SK-N-SH (cell line): ENCODE results near the gene GPC5. TPM values are rescaled to one million over a fixed set of nuclear protein-coding genes. Genes with fewer than 3 reads are reported as not detected.

ENCODE experiments used
- CTCF ChIA-PET: fragments of 300-600, 350-600 bp; formaldehyde crosslinking; extraction: SDS; loops from one replicate; lab custom pipeline; 2021; lab: Yijun Ruan, JAX
- POLR2A ChIA-PET: fragments of 350-600 bp; sonication (Branson Sonifier 250); formaldehyde crosslinking; extraction: SDS; loops from one replicate; lab custom pipeline; 2020; ENCODE audit warnings: antibody characterized with exemption, inconsistent platforms; lab: Yijun Ruan, JAX
- DNase-seq: peaks from one replicate; pipeline ENCODE4 v3.0.0; 2012
- H2AFZ ChIP-seq: fragments of 200-600 bp; sonication (generic); 2 replicates; pipeline ENCODE4 v1.8.1; 2016; ENCODE audit warnings: antibody characterized with exemption, mild to moderate bottlenecking, low read depth
- H3F3A ChIP-seq: fragments of 200-600 bp; sonication (generic); replicated peaks from 2 replicates; pipeline ENCODE3; 2016; ENCODE audit warnings: antibody characterized with exemption, mild to moderate bottlenecking; ENCODE audit not compliant: insufficient read depth
- H3K27ac ChIP-seq, 2 experiments: fragments of 200-500 bp in 1 of 2; fragments of 200-600 bp in 1 of 2; sonication (Bioruptor generic) in 1 of 2; sonication (generic), shearing (Covaris generic) in 1 of 2; 2 replicates each; pipeline versions ENCODE4 v1.5.1 to v1.6.1; 2014 to 2016; ENCODE audit warnings: low read depth in 2 of 2, inconsistent platforms in 1 of 2, low read length in 1 of 2, mild to moderate bottlenecking in 1 of 2, mixed read lengths in 1 of 2
- H3K27me3 ChIP-seq: fragments of 200-600 bp; sonication (generic), shearing (Covaris generic); 2 replicates; pipeline ENCODE4 v1.6.1; 2016; ENCODE audit warnings: mixed run types; ENCODE audit not compliant: insufficient read depth
- H3K36me3 ChIP-seq, 2 experiments: fragments of 200-500 bp in 1 of 2; fragments of 200-600 bp in 1 of 2; sonication (Bioruptor generic) in 1 of 2; sonication (generic) in 1 of 2; replicated peaks in 1 of 2; 2 replicates each; pipeline versions ENCODE3 to v1.5.1; 2014 to 2016; ENCODE audit warnings: low read length in 1 of 2, mild to moderate bottlenecking in 1 of 2; ENCODE audit not compliant: insufficient read depth in 2 of 2, control insufficient read depth in 1 of 2
- H3K4me1 ChIP-seq, 2 experiments: fragments of 200-500 bp in 1 of 2; fragments of 200-600 bp in 1 of 2; sonication (Bioruptor generic) in 1 of 2; sonication (generic), shearing (Covaris generic) in 1 of 2; 2 replicates each; pipeline versions ENCODE4 v1.5.1 to v1.6.1; 2014 to 2016; ENCODE audit warnings: low read depth in 1 of 2, low read length in 1 of 2, mixed run types in 1 of 2; ENCODE audit not compliant: insufficient read depth in 2 of 2, control insufficient read depth in 1 of 2
- H3K4me2 ChIP-seq: fragments of 200-600 bp; sonication (generic), shearing (Covaris generic); 2 replicates; pipeline ENCODE4 v1.6.1; 2017; ENCODE audit warnings: mixed run types
- H3K4me3 ChIP-seq, 2 experiments: fragments of 200-500 bp in 1 of 2; fragments of 200-600 bp in 1 of 2; sonication (Bioruptor generic) in 1 of 2; sonication (generic), shearing (Covaris generic) in 1 of 2; 2 replicates each; pipeline versions ENCODE4 v1.5.1 to v1.8.1; 2014 to 2016; ENCODE audit warnings: low read depth in 2 of 2, inconsistent platforms in 1 of 2, low read length in 1 of 2, mild to moderate bottlenecking in 1 of 2, mixed read lengths in 1 of 2, moderate library complexity in 1 of 2
- H3K79me2 ChIP-seq: fragments of 200-600 bp; sonication (generic); 2 replicates; pipeline ENCODE4 v1.8.1; 2017; ENCODE audit warnings: mild to moderate bottlenecking; ENCODE audit not compliant: insufficient read depth
- H3K9ac ChIP-seq: fragments of 200-600 bp; sonication (generic); 2 replicates; pipeline ENCODE4 v1.6.1; 2017; ENCODE audit warnings: mixed run types
- H3K9me2 ChIP-seq: fragments of 200-600 bp; sonication (generic); 2 replicates; pipeline ENCODE4 v1.6.1; 2017; ENCODE audit warnings: mixed run types
- H3K9me3 ChIP-seq: fragments of 200-600 bp; sonication (generic); 2 replicates; pipeline ENCODE4 v1.6.1; 2017; ENCODE audit warnings: mixed run types, mild to moderate bottlenecking, moderate library complexity
- H4K20me1 ChIP-seq: fragments of 200-600 bp; sonication (generic); 2 replicates; pipeline ENCODE4 v1.6.1; 2017; ENCODE audit warnings: mild to moderate bottlenecking, mixed run types; ENCODE audit not compliant: insufficient read depth
- CHD2 ChIP-seq: fragments of 150-350 bp; IDR thresholded peaks from 2 replicates; pipeline ENCODE4 v1.6.1; 2018; ENCODE audit warnings: low read length; ENCODE audit not compliant: partially characterized antibody
- ELF1 ChIP-seq: IDR thresholded peaks from 2 replicates; pipeline ENCODE4 v1.4.0; 2012
- EP300 ChIP-seq, 2 experiments: IDR thresholded peaks; 2 replicates each; pipeline versions ENCODE4 v1.4.0 to v1.6.1; 2012; ENCODE audit warnings: borderline replicate concordance in 1 of 2, low read depth in 1 of 2, low read length in 1 of 2
- EZH2phosphoT487 ChIP-seq: fragments of 200-600 bp; sonication (generic); IDR thresholded peaks from 2 replicates; pipeline ENCODE4 v1.6.1; 2017; ENCODE audit warnings: low read depth, mixed run types, mild to moderate bottlenecking, antibody characterized with exemption, moderate library complexity, borderline replicate concordance
- FOSL2 ChIP-seq: IDR thresholded peaks from 2 replicates; pipeline ENCODE4 v1.4.0; 2012; ENCODE audit warnings: low read depth, mild to moderate bottlenecking, moderate library complexity, borderline replicate concordance
- FOXJ3 ChIP-seq: sonication (generic); formaldehyde crosslinking; IDR thresholded peaks from 2 replicates; pipeline ENCODE4 v1.5.1; 2020; ENCODE audit warnings: mild to moderate bottlenecking, missing genetic modification reagents
- GABPA ChIP-seq: IDR thresholded peaks from 2 replicates; pipeline ENCODE4 v1.4.0; 2012; ENCODE audit warnings: low read depth, mild to moderate bottlenecking
- GATA2 ChIP-seq: sonication (generic); formaldehyde crosslinking; IDR thresholded peaks from 2 replicates; pipeline ENCODE4 v1.5.0; 2020; ENCODE audit warnings: mild to moderate bottlenecking, missing genetic modification reagents
- JUND ChIP-seq: IDR thresholded peaks from 2 replicates; pipeline ENCODE4 v1.4.0; 2012
- MEF2A ChIP-seq: IDR thresholded peaks from 2 replicates; pipeline ENCODE4 v1.4.0; 2012; ENCODE audit warnings: low read depth, borderline replicate concordance
- NFIC ChIP-seq: IDR thresholded peaks from 2 replicates; pipeline ENCODE4 v1.4.0; 2012; ENCODE audit warnings: borderline replicate concordance
- NRF1 ChIP-seq: IDR thresholded peaks from 2 replicates; pipeline ENCODE4 v1.6.1; 2012; ENCODE audit warnings: low read depth, mild to moderate bottlenecking, low read length
- POLR2AphosphoS5 ChIP-seq: IDR thresholded peaks from 2 replicates; pipeline ENCODE4 v1.6.1; 2012; ENCODE audit warnings: low read depth, low read length
- RCOR1 ChIP-seq: fragments of 150-350 bp; IDR thresholded peaks from 2 replicates; pipeline ENCODE4 v1.6.1; 2017; ENCODE audit warnings: antibody characterized with exemption, low read length
- RFX5 ChIP-seq: IDR thresholded peaks from 2 replicates; pipeline ENCODE4 v1.6.1; 2012; ENCODE audit warnings: mild to moderate bottlenecking, improper control_type of control experiment, low read length
- SIN3A ChIP-seq: IDR thresholded peaks from 2 replicates; pipeline ENCODE4 v1.6.1; 2012; ENCODE audit warnings: low read depth, mild to moderate bottlenecking, low read length, moderate library complexity, borderline replicate concordance
- SMC3 ChIP-seq: IDR thresholded peaks from 2 replicates; pipeline ENCODE4 v1.6.1; 2012; ENCODE audit warnings: low read depth, low read length, improper control_type of control experiment
- TAF1 ChIP-seq: IDR thresholded peaks from 2 replicates; pipeline ENCODE4 v1.6.1; 2012; ENCODE audit warnings: low read depth, mild to moderate bottlenecking, low read length, moderate library complexity, borderline replicate concordance
- TEAD4 ChIP-seq: IDR thresholded peaks from 2 replicates; pipeline ENCODE4 v1.4.0; 2012; ENCODE audit warnings: mild to moderate bottlenecking, borderline replicate concordance; ENCODE audit not compliant: insufficient read depth
- YY1 ChIP-seq: IDR thresholded peaks from 2 replicates; pipeline ENCODE4 v1.4.0; 2012; ENCODE audit warnings: low read depth, mild to moderate bottlenecking
- WGBS: methylation state at CpG from one replicate; pipeline ENCODE4 v1.1.6; 2017; ENCODE audit warnings: low lambda C conversion rate; 5-methylcytosine and 5-hydroxymethylcytosine counted together
- polyA plus RNA-seq, 3 experiments: library from polyadenylated mRNA; depleted of rRNA; stranded (reverse); fragments of >200 nt; gene quantifications; 2 replicates each; pipeline ENCODE4 v1.2.3, GENCODE V29; 2012
- TF ChIP-seq, protein P1 (sequence below): fragments of 200-600 bp; sonication (generic); IDR thresholded peaks from 2 replicates; pipeline ENCODE4 v1.6.1; 2017; ENCODE audit warnings: antibody characterized with exemption, mild to moderate bottlenecking, moderate library complexity
- TF ChIP-seq, protein P2 (sequence below): IDR thresholded peaks from 2 replicates; pipeline ENCODE4; 2012

Gene GPC5
- polyA plus RNA-seq, 1 of the 3 experiments (the other 2 are of a cell fraction), result 0.03 TPM

DNA sequence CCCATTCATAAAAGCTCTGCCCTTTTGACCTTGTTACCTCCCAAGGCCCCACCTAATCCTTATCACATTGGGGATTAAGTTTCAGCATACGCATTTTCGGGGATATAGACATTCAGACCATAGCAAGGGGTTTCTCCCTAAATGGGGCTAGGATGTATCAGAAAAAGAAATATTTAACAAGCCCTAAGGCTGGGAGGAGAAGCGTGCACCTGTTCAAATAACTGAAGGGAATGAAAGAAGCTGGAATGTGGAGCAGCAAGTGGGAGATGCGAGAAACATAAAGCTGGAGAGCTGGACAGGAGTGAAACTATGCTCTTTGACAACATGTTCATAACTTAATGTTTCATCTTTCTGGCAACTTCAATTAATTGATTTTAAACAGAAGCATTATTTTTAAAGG is 1016.4 kb downstream of the GPC5 start:
- ChIA-PET POLR2A (no interaction called here), CTCF (interaction anchor here (1.5 kb wide), 1 partner anchor 10 kb away, joined by 3 read pairs; no protein-coding TSS in a partner anchor)
- no peaks in the 10 kb centered on the region for H3K4me1 ChIP-seq
- no peak overlapping the region for H3K4me2 ChIP-seq
- H3F3A ChIP-seq, result no peaks in the 10 kb centered on the region
- no peak overlapping the region for H3K27ac ChIP-seq
- DNase-seq, result no peak
- no peaks in the 10 kb centered on the region for H3K27me3 ChIP-seq
- H4K20me1 ChIP-seq, result no peaks in the 10 kb centered on the region
- H3K9ac ChIP-seq, result no peak overlapping the region
- TF ChIP-seq FOSL2, result no peak
- no peak for TF ChIP-seq SMC3
- TF ChIP-seq, protein P1, sequence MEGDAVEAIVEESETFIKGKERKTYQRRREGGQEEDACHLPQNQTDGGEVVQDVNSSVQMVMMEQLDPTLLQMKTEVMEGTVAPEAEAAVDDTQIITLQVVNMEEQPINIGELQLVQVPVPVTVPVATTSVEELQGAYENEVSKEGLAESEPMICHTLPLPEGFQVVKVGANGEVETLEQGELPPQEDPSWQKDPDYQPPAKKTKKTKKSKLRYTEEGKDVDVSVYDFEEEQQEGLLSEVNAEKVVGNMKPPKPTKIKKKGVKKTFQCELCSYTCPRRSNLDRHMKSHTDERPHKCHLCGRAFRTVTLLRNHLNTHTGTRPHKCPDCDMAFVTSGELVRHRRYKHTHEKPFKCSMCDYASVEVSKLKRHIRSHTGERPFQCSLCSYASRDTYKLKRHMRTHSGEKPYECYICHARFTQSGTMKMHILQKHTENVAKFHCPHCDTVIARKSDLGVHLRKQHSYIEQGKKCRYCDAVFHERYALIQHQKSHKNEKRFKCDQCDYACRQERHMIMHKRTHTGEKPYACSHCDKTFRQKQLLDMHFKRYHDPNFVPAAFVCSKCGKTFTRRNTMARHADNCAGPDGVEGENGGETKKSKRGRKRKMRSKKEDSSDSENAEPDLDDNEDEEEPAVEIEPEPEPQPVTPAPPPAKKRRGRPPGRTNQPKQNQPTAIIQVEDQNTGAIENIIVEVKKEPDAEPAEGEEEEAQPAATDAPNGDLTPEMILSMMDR, result no peak
- no peak for TF ChIP-seq CHD2
- TF ChIP-seq EP300 (IDR thresholded peaks at IDR 0.05; ENCODE audit: borderline replicate concordance in 1 of 2, low read depth in 1 of 2, low read length in 1 of 2), result no peak
- TF ChIP-seq YY1, result no peak
- TF ChIP-seq JUND, result no peak
- TF ChIP-seq, protein P2, sequence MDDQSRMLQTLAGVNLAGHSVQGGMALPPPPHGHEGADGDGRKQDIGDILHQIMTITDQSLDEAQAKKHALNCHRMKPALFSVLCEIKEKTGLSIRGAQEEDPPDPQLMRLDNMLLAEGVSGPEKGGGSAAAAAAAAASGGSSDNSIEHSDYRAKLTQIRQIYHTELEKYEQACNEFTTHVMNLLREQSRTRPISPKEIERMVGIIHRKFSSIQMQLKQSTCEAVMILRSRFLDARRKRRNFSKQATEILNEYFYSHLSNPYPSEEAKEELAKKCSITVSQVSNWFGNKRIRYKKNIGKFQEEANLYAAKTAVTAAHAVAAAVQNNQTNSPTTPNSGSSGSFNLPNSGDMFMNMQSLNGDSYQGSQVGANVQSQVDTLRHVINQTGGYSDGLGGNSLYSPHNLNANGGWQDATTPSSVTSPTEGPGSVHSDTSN, result no peak
- no peak for TF ChIP-seq FOXJ3 (CRISPR knock-in tag)
- TF ChIP-seq GATA2 (CRISPR knock-in tag), result no peak
- TF ChIP-seq POLR2AphosphoS5, result no peak
- TF ChIP-seq NRF1, result no peak
- no peak for TF ChIP-seq RFX5
- TF ChIP-seq TEAD4, result no peak
- H3K9me2 ChIP-seq, result no peaks in the 10 kb centered on the region
- H2AFZ ChIP-seq, result no peak overlapping the region
- 55% methylated on average over 4 of the region's 4 CpGs for WGBS
- H3K79me2 ChIP-seq, result no peaks in the 10 kb centered on the region
- no peaks in the 10 kb centered on the region for H3K9me3 ChIP-seq
- no peaks in the 10 kb centered on the region for H3K36me3 ChIP-seq
- no peak overlapping the region for H3K4me3 ChIP-seq

DNA sequence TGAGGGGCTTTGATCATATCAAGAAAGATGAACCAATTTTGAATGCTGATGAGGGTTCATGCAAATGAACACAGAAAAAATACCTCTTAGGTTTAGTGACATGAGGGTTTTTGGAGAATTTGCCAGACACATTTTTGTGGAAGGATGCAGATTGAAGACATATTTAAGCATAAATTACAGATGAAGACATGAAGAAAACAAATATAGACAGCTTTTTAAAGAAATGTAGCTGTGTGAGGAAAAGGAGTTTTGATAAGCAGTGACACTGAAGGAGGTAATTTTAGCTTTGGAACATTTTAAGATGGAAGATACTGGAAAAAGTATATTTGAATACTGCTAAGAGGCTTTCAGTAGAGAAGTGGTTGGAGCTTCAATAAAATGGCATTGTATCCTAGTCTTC is 1017.4 kb downstream of the GPC5 start:
- Histone ChIP-seq H3K9me2 (no peaks in the 10 kb centered on the region), H4K20me1 (no peaks in the 10 kb centered on the region), H3K27me3 (no peaks in the 10 kb centered on the region), H3F3A (no peaks in the 10 kb centered on the region), H3K4me2 (no peak overlapping the region), H3K9me3 (no peaks in the 10 kb centered on the region), H3K9ac (no peak overlapping the region), H3K4me1 (no peaks in the 10 kb centered on the region), H2AFZ (no peak overlapping the region), H3K79me2 (no peaks in the 10 kb centered on the region), H3K27ac (no peak overlapping the region), H3K4me3 (no peak overlapping the region), H3K36me3 (no peaks in the 10 kb centered on the region)
- ChIA-PET CTCF (interaction anchor here (0.6 to 1.5 kb wide), 2 partner anchors 11 to 202 kb away, joined by 3 read pairs; no protein-coding TSS in a partner anchor), POLR2A (no interaction called here)
- DNase-seq, result no peak
- no peak for TF ChIP-seq POLR2AphosphoS5
- no peak for TF ChIP-seq YY1
- no peak for TF ChIP-seq MEF2A
- no peak for TF ChIP-seq RFX5
- no peak for TF ChIP-seq ELF1
- TF ChIP-seq GABPA, result no peak
- TF ChIP-seq SIN3A, result no peak
- no peak for TF ChIP-seq NFIC
- no peak for TF ChIP-seq RCOR1
- TF ChIP-seq EP300 (IDR thresholded peaks at IDR 0.05; ENCODE audit: borderline replicate concordance in 1 of 2, low read depth in 1 of 2, low read length in 1 of 2), result no peak
- no peak for TF ChIP-seq JUND
- TF ChIP-seq TAF1, result no peak
- no peak for TF ChIP-seq GATA2 (CRISPR knock-in tag)
- TF ChIP-seq, protein P2, result no peak
- TF ChIP-seq EZH2phosphoT487, result no peak
